T-cell (primary cell): Measurements from ENCODE around the gene SNRPD3. TPM values are rescaled to one million over a fixed set of nuclear protein-coding genes. Genes with fewer than 3 reads are reported as not detected.

Experiments
- ATAC-seq, 4 experiments: fragments of 200-7000 bp in 3 of 4; fragments of 150-1000 bp in 1 of 4; cut with Tn5 transposase; replicated peaks in 1 of 4; 1 replicate in 3 of 4; 2 replicates in 1 of 4; pipeline ENCODE4 v1.10.0; 2021; ENCODE audit warnings: moderate library complexity in 3 of 4, mild to moderate bottlenecking in 2 of 4, moderate number of reproducible peaks in 1 of 4
- CTCF ChIA-PET, 2 donors: fragments of 300-600 bp; sonication (Branson Sonifier 250); formaldehyde crosslinking; loops; one replicate each; lab custom pipeline; 2022; ENCODE audit warnings: antibody characterized with exemption in 2 of 2; lab: Charles Lee
- POLR2A ChIA-PET, 2 donors: fragments of 300-600 bp; sonication (Branson Sonifier 250); formaldehyde crosslinking; loops; one replicate each; lab custom pipeline; 2022; ENCODE audit warnings: antibody characterized with exemption in 2 of 2; lab: Charles Lee
- DNase-seq, 35 experiments: peaks; one replicate each; pipeline versions ENCODE4 v3.0.0 to v3.0.0-alpha.2; 2013 to 2023
- H3K27ac ChIP-seq: one replicate; pipeline ENCODE4 v1.5.1; 2013; ENCODE audit warnings: low read length
- H3K27me3 ChIP-seq, 2 experiments: replicated peaks in 1 of 2; 1 replicate in 1 of 2; 2 replicates in 1 of 2; pipeline versions ENCODE4 v1.6.1 to v1.7.0; 2013; ENCODE audit warnings: low read length in 1 of 2, mixed read lengths in 1 of 2; ENCODE audit not compliant: control insufficient read depth in 2 of 2, insufficient read depth in 2 of 2; ENCODE audit errors: extremely low read depth in 1 of 2
- H3K36me3 ChIP-seq, 2 donors: 1 replicate in 1 of 2; 2 replicates in 1 of 2; pipeline versions ENCODE4 v1.6.1 to v1.7.0; 2013; ENCODE audit warnings: low read length in 1 of 2; ENCODE audit not compliant: control insufficient read depth in 2 of 2, insufficient read depth in 1 of 2; ENCODE audit errors: extremely low read depth in 1 of 2
- H3K4me1 ChIP-seq, 2 experiments: 1 replicate in 1 of 2; 2 replicates in 1 of 2; pipeline versions ENCODE4 v1.6.1 to v1.7.0; 2013; ENCODE audit warnings: low read length in 2 of 2, mixed read lengths in 1 of 2; ENCODE audit not compliant: insufficient read depth in 2 of 2, control insufficient read depth in 1 of 2; ENCODE audit errors: extremely low read depth in 1 of 2
- H3K4me3 ChIP-seq, 2 donors: 1 replicate in 1 of 2; 2 replicates in 1 of 2; pipeline versions ENCODE4 v1.5.1 to v1.7.0; 2013; ENCODE audit warnings: mild to moderate bottlenecking in 2 of 2, low read length in 1 of 2, moderate library complexity in 1 of 2; ENCODE audit not compliant: control insufficient read depth in 1 of 2; ENCODE audit errors: extremely low read depth in 1 of 2
- H3K9me3 ChIP-seq: 2 replicates; pipeline ENCODE4 v1.7.0; 2013
- H3K27ac Mint-ChIP-seq, 2 donors: one replicate each; pipeline ENCODE4 v1.8.0; 2020 to 2021; ENCODE audit warnings: mild to moderate bottlenecking in 2 of 2, mixed read lengths in 2 of 2
- H3K27me3 Mint-ChIP-seq, 2 donors: one replicate each; pipeline ENCODE4 v1.8.0; 2021 to 2022; ENCODE audit warnings: mixed read lengths in 2 of 2
- H3K36me3 Mint-ChIP-seq: one replicate; pipeline ENCODE4 v1.8.0; 2021; ENCODE audit warnings: mixed read lengths
- H3K4me1 Mint-ChIP-seq, 3 donors: one replicate each; pipeline ENCODE4 v1.8.0; 2020 to 2022; ENCODE audit warnings: mixed read lengths in 3 of 3, mild to moderate bottlenecking in 1 of 3
- H3K4me3 Mint-ChIP-seq, 3 donors: one replicate each; pipeline ENCODE4 v1.8.0; 2020 to 2022; ENCODE audit warnings: mild to moderate bottlenecking in 3 of 3, mixed read lengths in 3 of 3, moderate library complexity in 3 of 3
- H3K9me3 Mint-ChIP-seq, 3 donors: one replicate each; pipeline ENCODE4 v1.8.0; 2020 to 2022; ENCODE audit warnings: mixed read lengths in 3 of 3
- WGBS: methylation state at CpG from one replicate; pipeline ENCODE4 v1.1.5; 2013; ENCODE audit warnings: missing lambda C conversion rate; ENCODE audit not compliant: insufficient coverage; 5-methylcytosine and 5-hydroxymethylcytosine counted together
- total RNA-seq, 35 experiments: library from RNA in 6 of 35; stranded (reverse) in 6 of 35; fragments of 120-200 nt in 1 of 35; gene quantifications; one replicate each; pipeline versions ENCODE4 v1.2.1 to v1.2.4 and lab custom pipeline; 2013 to 2026

SNRPD3 gene
- total RNA-seq, 5 donors from 2014 or later (not counting 1 experiment from before 2014, with no cell fraction given): 36.5 to 80.2 (median 68.7) TPM

GRCh38 chr22:24513378-24514240, 42.2 kb upstream of the SNRPD3 start:
- Histone ChIP-seq H3K9me3 (no peaks in the 10 kb centered on the region), H3K27me3 (peaks cover 0 to 8% of the 10 kb centered on the region in 2 experiments), H3K4me1 (peaks cover 0 to 2% of the 10 kb centered on the region in 2 experiments), H3K36me3 (no peaks in the 10 kb centered on the region), H3K27ac (no peak overlapping the region), H3K4me3 (no peak overlapping the region)
- H3K27me3 Mint-ChIP-seq: peaks cover 0 to 4% of the 10 kb centered on the region in 2 donors
- CTCF ChIA-PET: no interaction called here
- no peak overlapping the region for H3K27ac Mint-ChIP-seq
- POLR2A ChIA-PET: interaction anchor here in 1 of 2 donors (0.6 kb wide), 1 partner anchor 97 kb away, joined by 4 read pairs; no protein-coding TSS in a partner anchor
- 90% methylated on average over 4 of the region's 9 CpGs for WGBS
- no peaks in the 10 kb centered on the region for H3K9me3 Mint-ChIP-seq
- no peak overlapping the region for H3K4me3 Mint-ChIP-seq
- no peak for DNase-seq
- peaks cover 0 to 13% (median 0%) of the 10 kb centered on the region in 3 donors for H3K4me1 Mint-ChIP-seq
- no peaks in the 10 kb centered on the region for H3K36me3 Mint-ChIP-seq
- no peak for ATAC-seq

DNA sequence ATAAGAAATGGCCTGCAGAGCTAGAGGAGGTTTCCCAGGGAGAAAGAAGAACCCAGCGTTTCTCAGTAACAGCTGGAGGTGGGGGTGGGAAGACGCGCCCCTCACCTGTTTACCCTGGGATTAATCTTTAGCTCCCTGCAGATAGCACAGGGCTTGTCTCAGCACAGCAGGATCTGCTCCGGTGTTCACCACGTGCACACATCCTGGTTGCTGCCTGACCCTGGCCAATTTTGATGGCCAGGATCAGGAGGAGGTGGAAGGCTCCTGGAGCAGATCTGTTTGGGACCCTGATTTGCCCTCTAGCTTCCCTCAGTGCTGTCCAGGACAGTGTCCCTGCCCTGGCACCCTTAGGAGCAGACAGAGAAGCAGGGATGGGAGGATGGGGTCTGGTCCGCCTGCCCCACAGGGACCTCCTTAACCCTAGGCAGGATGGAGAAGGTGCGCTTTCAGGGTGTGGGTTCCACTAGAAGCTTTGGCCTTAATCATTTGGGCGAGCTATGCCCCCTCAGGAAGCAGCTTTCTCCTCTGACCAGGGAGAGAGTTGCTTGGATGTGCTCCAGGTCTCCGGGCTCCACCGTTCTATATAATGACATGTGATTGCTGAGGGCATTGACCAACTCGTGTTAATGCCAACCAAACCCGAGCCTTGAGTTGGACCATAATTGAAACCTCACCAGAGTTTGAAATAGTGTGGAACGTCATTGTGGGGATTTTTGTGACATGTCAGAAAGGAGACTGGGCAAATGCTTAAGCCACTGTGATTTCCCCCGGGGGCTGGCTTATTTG, 41.4 kb upstream of the SNRPD3 start:
- CTCF ChIA-PET: no interaction called here
- H3K36me3 Mint-ChIP-seq: no peaks in the 10 kb centered on the region

GRCh38 chr22:24515027-24515338, 40.8 kb upstream of the SNRPD3 start:
- H3K36me3 ChIP-seq: no peaks in the 10 kb centered on the region
- H3K27me3 Mint-ChIP-seq: no peaks in the 10 kb centered on the region
- no peak overlapping the region for H3K27ac Mint-ChIP-seq
- ChIA-PET CTCF (no interaction called here), POLR2A (no interaction called here)
- peaks cover 0 to 13% (median 0%) of the 10 kb centered on the region in 3 donors for H3K4me1 Mint-ChIP-seq
- H3K9me3 Mint-ChIP-seq: no peaks in the 10 kb centered on the region
- no peak for DNase-seq
- no peaks in the 10 kb centered on the region for H3K36me3 Mint-ChIP-seq
- H3K4me1 ChIP-seq: peaks cover 0 to 2% of the 10 kb centered on the region in 2 experiments
- no peak overlapping the region for H3K4me3 ChIP-seq
- ATAC-seq: no peak
- H3K9me3 ChIP-seq: no peaks in the 10 kb centered on the region
- H3K4me3 Mint-ChIP-seq: no peak overlapping the region
- no peak overlapping the region for H3K27ac ChIP-seq
- H3K27me3 ChIP-seq: peaks cover 0 to 8% of the 10 kb centered on the region in 2 experiments
- WGBS: 80% methylated on average over 2 of the region's 8 CpGs

More for the DNA sequence above, 41.4 kb upstream of the SNRPD3 start:
- no peaks in the 10 kb centered on the region for H3K9me3 ChIP-seq
- Mint-ChIP-seq H3K4me3 (no peak overlapping the region), H3K27ac (no peak overlapping the region), H3K9me3 (no peaks in the 10 kb centered on the region), H3K4me1 (peaks cover 0 to 13% (median 0%) of the 10 kb centered on the region in 3 donors), H3K27me3 (peaks cover 0 to 2% of the 10 kb centered on the region in 2 donors)
- no peak overlapping the region for H3K27ac ChIP-seq
- DNase-seq (no peak), ATAC-seq (no peak)
- POLR2A ChIA-PET: interaction anchor here in 1 of 2 donors (0.5 to 0.6 kb wide), 2 partner anchors 10 to 98 kb away, joined by 3 to 4 read pairs; no protein-coding TSS in a partner anchor
- no peak overlapping the region for H3K4me3 ChIP-seq
- no peaks in the 10 kb centered on the region for H3K36me3 ChIP-seq
- 68% methylated on average over 12 of the region's 14 CpGs for WGBS
- peaks cover 0 to 2% of the 10 kb centered on the region in 2 experiments for H3K4me1 ChIP-seq
- H3K27me3 ChIP-seq: peaks cover 0 to 8% of the 10 kb centered on the region in 2 experiments

DNA sequence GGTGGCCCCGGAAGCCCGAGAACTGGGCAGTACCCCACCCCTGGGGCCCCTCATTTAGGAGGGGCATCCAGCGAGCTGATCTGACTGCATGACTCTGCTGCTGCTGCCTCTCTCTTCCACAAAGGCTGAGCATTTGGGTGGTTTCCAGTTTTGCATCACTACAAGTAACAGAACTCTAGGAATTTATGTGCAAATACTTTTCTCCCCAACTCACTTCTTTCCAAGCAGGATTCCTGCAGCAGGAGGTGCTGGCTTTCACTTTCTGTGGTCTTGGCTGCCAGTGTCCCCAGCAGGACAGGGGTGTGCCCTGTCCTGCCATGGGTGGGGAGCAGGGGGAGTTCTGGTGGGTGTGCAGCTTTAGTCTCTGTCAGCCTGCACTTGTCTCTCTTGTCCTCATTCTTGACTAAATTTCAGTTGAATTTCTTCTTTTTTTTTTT, 39.5 kb upstream of the SNRPD3 start:
- Histone ChIP-seq H3K4me1 (no peaks in the 10 kb centered on the region), H3K27ac (no peak overlapping the region), H3K36me3 (no peaks in the 10 kb centered on the region), H3K9me3 (no peaks in the 10 kb centered on the region), H3K4me3 (no peak overlapping the region), H3K27me3 (peaks cover 0 to 8% of the 10 kb centered on the region in 2 experiments)
- no peak overlapping the region for H3K4me3 Mint-ChIP-seq
- H3K4me1 Mint-ChIP-seq: peaks cover 0 to 5% (median 0%) of the 10 kb centered on the region in 3 donors
- no peak for ATAC-seq
- no peaks in the 10 kb centered on the region for H3K36me3 Mint-ChIP-seq
- H3K27me3 Mint-ChIP-seq: no peaks in the 10 kb centered on the region
- POLR2A ChIA-PET: no interaction called here
- CTCF ChIA-PET: interaction anchor here (0.6 to 0.7 kb wide), 2 partner anchors 11 to 335 kb away, joined by 3 read pairs; no protein-coding TSS in a partner anchor
- WGBS: 48% methylated on average over 3 of the region's 3 CpGs
- no peaks in the 10 kb centered on the region for H3K9me3 Mint-ChIP-seq
- no peak for DNase-seq
- no peak overlapping the region for H3K27ac Mint-ChIP-seq

DNA sequence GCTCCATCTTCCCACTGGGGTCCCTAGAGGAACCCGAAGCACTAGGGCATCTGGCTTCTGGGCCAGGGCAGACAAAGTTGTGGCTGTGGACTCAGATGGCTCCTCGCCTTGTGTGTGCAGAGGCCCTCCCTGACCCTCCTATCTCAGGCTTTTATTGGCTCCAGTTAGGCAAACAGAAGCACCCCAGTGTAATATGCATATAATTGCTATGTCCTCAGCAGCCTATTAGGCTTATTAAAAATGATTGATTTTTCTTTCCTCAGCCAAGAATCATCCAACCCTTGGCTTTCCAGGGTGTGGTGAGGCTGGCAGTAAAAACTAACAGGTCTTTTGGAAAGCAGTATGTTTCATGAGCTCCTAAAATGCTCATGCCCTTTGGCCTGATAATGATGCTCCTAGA, 38.4 kb upstream of the SNRPD3 start:
- ATAC-seq: no peak
- CTCF ChIA-PET: interaction anchor here in 1 of 2 donors (0.5 to 1.1 kb wide), 3 partner anchors 53 to 94 kb away, joined by 3 to 4 read pairs (median 3); no protein-coding TSS in a partner anchor
- no peaks in the 10 kb centered on the region for H3K27me3 Mint-ChIP-seq

GRCh38 chr22:24518228-24518627, 37.6 kb upstream of the SNRPD3 start:
- no peaks in the 10 kb centered on the region for H3K9me3 Mint-ChIP-seq

More for the DNA sequence above, 38.4 kb upstream of the SNRPD3 start:
- H3K4me3 Mint-ChIP-seq: no peak overlapping the region
- H3K9me3 Mint-ChIP-seq: no peaks in the 10 kb centered on the region
- H3K27me3 ChIP-seq: peaks cover 0 to 8% of the 10 kb centered on the region in 2 experiments
- POLR2A ChIA-PET: no interaction called here
- no peaks in the 10 kb centered on the region for H3K9me3 ChIP-seq
- DNase-seq: no peak
- H3K4me3 ChIP-seq: no peak overlapping the region
- WGBS: 100% methylated on average over 1 of the region's 2 CpGs
- H3K4me1 ChIP-seq: peaks cover 0 to 5% of the 10 kb centered on the region in 2 experiments
- no peak overlapping the region for H3K27ac Mint-ChIP-seq
- no peak overlapping the region for H3K27ac ChIP-seq
- H3K4me1 Mint-ChIP-seq: peaks cover 4 to 7% (median 6%) of the 10 kb centered on the region in 3 donors
- no peaks in the 10 kb centered on the region for H3K36me3 ChIP-seq
- no peaks in the 10 kb centered on the region for H3K36me3 Mint-ChIP-seq

More at GRCh38 chr22:24518228-24518627, 37.6 kb upstream of the SNRPD3 start:
- Histone ChIP-seq H3K27me3 (peaks cover 0 to 8% of the 10 kb centered on the region in 2 experiments), H3K4me1 (peaks cover 0 to 5% of the 10 kb centered on the region in 2 experiments), H3K9me3 (no peaks in the 10 kb centered on the region), H3K4me3 (no peak overlapping the region), H3K36me3 (no peaks in the 10 kb centered on the region), H3K27ac (no peak overlapping the region)
- ATAC-seq: no peak
- Mint-ChIP-seq H3K27ac (no peak overlapping the region), H3K4me1 (peaks cover 4 to 7% (median 6%) of the 10 kb centered on the region in 3 donors), H3K36me3 (no peaks in the 10 kb centered on the region), H3K4me3 (no peak overlapping the region), H3K27me3 (no peaks in the 10 kb centered on the region)
- no peak for DNase-seq
- CTCF ChIA-PET: interaction anchor here in 1 of 2 donors (0.6 to 1.1 kb wide), 3 partner anchors 54 to 68 kb away, joined by 3 read pairs; no protein-coding TSS in a partner anchor
- WGBS: 75% methylated on average over 1 of the region's 3 CpGs
- POLR2A ChIA-PET: no interaction called here
